ENCODE data around the gene PTPRN2.

Gene PTPRN2

DNA sequence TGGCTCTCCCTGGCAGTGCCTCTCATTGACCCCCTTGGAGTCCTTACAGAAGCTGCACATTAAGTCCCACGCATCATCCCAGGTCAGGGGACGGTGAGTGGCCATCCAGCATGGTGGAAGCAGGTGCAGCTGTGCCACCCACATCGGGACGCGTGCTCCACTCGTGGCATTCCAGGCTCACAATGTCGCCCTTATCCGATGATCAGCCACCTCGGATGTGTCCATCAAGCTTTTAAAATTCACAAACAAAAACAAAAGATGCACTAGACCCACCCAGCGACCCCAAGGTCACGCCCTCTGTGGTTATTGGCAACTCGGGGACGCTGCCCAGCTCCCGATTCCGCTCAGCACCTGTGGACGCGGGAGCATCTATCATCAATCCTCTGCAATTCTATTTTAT is 530.9 kb downstream of the PTPRN2 start:
- DNase-seq (ENCODE audit: low read depth), result no peak
- no peak overlapping the region for H3K4me3 ChIP-seq (ENCODE audit: low read length)
- TF ChIP-seq, protein P1, sequence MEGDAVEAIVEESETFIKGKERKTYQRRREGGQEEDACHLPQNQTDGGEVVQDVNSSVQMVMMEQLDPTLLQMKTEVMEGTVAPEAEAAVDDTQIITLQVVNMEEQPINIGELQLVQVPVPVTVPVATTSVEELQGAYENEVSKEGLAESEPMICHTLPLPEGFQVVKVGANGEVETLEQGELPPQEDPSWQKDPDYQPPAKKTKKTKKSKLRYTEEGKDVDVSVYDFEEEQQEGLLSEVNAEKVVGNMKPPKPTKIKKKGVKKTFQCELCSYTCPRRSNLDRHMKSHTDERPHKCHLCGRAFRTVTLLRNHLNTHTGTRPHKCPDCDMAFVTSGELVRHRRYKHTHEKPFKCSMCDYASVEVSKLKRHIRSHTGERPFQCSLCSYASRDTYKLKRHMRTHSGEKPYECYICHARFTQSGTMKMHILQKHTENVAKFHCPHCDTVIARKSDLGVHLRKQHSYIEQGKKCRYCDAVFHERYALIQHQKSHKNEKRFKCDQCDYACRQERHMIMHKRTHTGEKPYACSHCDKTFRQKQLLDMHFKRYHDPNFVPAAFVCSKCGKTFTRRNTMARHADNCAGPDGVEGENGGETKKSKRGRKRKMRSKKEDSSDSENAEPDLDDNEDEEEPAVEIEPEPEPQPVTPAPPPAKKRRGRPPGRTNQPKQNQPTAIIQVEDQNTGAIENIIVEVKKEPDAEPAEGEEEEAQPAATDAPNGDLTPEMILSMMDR (conservative IDR thresholded peaks at IDR 0.05; ENCODE audit: low read length), result no peak

DNA sequence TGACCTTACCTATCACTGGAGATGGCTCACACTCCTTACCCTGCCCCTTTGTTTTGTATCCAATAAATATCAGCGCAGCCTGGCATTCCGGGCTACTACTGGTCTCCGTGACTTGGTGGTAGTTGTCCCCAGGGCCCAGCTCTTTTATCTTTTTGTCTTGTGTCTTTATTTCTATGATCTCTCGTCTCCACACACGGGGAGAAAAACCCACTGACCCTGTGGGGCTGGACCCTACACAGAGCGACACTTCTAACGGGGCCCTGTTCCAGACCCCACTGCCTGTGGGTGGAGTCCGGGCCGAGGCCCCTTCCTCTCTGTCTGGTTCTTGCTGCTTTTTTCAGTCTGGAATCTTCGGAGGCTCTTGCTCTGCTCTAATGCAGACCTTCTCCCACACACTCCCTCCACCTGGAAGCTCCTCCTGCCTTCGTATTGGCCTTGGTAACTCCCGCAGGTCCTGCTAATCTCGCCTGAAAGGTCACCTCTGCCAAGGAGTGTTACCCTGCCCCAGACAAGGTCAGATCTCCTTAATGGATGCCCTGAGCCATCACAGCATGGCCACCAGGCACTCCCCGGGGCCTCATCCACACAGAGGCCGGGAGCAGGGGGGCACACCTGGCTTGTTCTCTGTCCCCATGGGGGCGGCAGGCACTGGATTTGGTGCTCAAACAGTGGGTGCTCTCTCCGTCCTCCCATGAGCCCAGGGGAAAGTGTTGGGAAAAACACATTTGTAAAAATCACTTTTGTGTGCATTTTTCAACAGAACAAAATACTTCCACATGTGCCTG is 531.7 kb downstream of the PTPRN2 start:
- TF ChIP-seq, protein P1 (conservative IDR thresholded peaks at IDR 0.05; ENCODE audit: low read length), result no peak
- no peak overlapping the region for H3K4me3 ChIP-seq (ENCODE audit: low read length)
- DNase-seq (ENCODE audit: low read depth), result no peak

DNA sequence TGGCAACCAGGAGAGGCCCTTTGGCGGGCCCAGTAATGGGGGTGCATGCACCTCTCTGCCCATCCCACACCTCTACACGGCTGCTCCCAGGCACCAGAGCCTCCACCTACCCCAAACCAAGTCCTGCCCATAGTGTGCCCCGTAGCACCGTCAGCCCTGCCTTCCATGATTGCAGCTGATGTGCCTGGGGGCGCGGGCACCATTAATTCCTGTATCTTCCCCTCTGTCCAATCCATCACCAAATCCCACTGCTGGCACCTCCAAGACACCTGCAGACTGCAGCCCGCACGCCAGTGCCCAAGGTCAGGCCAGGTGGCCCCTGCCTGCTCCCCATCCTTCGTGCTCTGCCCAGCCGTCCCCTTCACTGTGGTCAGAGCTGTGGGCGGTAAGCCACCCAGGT is 533.0 kb downstream of the PTPRN2 start:
- TF ChIP-seq, protein P1 (conservative IDR thresholded peaks at IDR 0.05; ENCODE audit: low read length), result no peak
- no peak for DNase-seq (ENCODE audit: low read depth)
- no peak overlapping the region for H3K4me3 ChIP-seq (ENCODE audit: low read length)

DNA sequence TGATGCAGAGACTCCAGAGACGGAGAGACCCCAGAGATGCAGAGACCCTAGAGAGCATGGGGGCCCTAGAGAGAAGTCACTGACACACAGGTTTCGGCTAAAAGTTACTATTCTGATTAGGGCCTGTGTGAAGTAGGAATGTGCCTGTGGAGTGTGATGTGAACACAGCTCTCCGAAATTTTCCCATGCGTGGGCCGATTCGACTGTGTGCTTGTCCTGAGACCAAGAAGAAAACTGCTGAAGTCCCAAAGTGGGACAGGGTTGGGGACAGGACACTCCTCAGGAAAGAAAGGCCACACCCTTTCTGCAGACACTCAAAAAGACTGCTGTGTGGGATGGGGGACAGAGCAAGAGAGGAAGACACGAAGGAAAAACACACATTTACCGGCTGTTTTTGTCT is 533.5 kb downstream of the PTPRN2 start:
- no peak overlapping the region for H3K4me3 ChIP-seq (ENCODE audit: low read length)
- TF ChIP-seq, protein P1 (conservative IDR thresholded peaks at IDR 0.05; ENCODE audit: low read length), result no peak
- no peak for DNase-seq (ENCODE audit: low read depth)

DNA sequence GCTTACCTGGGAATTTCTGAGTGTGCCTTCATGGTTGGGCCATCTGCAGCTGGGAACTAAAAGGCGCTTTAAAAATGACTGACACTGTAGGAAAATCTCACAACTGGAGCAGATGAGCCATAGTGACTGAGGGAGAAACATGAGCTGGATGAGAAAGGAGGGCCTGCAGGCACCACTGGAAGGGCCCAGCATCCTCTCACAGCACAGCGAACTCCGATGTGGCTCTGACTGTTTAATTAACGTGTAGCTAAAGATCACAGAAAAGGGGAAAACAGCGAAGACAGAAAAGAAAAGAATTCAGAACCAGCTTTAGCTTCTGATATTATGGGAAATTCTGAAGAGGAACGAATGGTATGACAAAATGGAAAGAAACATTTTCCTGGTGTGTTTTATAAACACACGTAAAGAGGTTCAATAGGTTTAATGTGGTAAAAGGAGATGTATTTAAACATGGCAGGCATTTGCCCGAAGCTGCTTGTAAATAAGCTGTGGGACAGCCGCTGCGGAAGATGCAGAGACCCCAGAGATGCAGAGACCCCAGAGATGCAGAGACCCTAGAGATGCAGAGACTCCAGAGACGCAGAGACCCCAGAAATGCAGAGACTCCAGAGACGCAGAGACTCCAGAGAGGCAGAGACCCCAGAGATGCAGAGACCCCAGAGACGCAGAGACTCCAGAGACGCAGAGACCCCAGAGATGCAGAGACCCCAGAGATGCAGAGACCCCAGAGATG is 534.3 kb downstream of the PTPRN2 start:
- H3K4me3 ChIP-seq (ENCODE audit: low read length), result no peak overlapping the region
- TF ChIP-seq, protein P1 (conservative IDR thresholded peaks at IDR 0.05; ENCODE audit: low read length), result no peak
- no peak for DNase-seq (ENCODE audit: low read depth)

DNA sequence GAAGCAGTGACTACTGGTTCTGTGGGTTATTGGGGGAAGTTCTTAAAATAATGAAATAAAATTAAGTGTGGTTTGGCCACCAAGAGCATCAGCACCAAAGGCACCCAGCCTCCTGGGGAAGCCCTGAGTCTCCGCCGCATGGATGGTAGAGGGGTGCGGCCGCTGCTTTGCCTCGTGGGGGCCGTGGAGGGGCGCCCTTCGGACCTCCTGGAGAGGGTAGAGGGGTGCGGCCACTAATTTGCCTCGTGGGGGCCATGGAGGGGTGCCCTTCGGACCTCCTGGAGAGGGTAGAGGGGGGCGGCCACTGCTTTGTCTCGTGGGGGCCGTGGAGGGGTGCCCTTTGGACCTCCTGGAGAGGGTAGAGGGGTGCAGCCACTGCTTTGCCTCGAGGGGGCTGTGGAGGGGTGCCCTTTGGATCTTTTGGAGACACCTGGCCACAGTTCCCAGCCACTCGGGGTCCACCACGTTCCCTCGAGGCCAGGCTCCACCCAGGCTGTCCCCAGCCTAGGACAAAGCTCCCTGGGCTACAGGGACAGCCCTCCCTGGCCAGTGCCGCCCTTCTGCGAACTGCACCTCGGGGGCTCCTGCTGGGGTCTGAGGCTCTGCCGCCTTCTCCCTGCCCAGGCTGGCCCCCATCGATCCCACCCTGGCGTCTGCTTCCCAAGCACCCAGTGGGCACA is 535.1 kb downstream of the PTPRN2 start:
- TF ChIP-seq, protein P1 (conservative IDR thresholded peaks at IDR 0.05; ENCODE audit: low read length), result no peak
- no peak overlapping the region for H3K4me3 ChIP-seq (ENCODE audit: low read length)
- no peak for DNase-seq (ENCODE audit: low read depth)

Measured in AG10803 (cell line).